Activated naive CD4-positive, alpha-beta T cell treated with anti-CD3 and anti-CD28 coated beads for 36 hours (primary cell): ENCODE measurements around the gene EGFR. TPM values are rescaled to one million over a fixed set of nuclear protein-coding genes. Genes with fewer than 3 reads are reported as not detected.
"Not testable (repeated sequence)": the region's sequence is repeated elsewhere in the genome, so short reads cannot be mapped to it uniquely, and the experiment has no call there.

ENCODE experiments used
- CTCF ChIA-PET: fragments of 350-600 bp; sonication (Branson Sonifier 250); formaldehyde crosslinking; loops from one replicate; lab custom pipeline; 2021; ENCODE audit warnings: antibody characterized with exemption; lab: Charles Lee
- DNase-seq: peaks from one replicate; pipeline ENCODE4 v3.0.0-alpha.2; 2020
- H3K27ac Mint-ChIP-seq: one replicate; pipeline ENCODE4 v1.8.0; 2021; ENCODE audit warnings: mild to moderate bottlenecking, mixed read lengths
- H3K27me3 Mint-ChIP-seq: one replicate; pipeline ENCODE4 v1.8.0; 2021; ENCODE audit warnings: low read depth, mixed read lengths
- H3K36me3 Mint-ChIP-seq: one replicate; pipeline ENCODE4 v1.8.0; 2021; ENCODE audit warnings: low read depth, mixed read lengths
- H3K4me1 Mint-ChIP-seq: one replicate; pipeline ENCODE4 v1.8.0; 2021; ENCODE audit warnings: low read depth, mixed read lengths
- H3K4me3 Mint-ChIP-seq: one replicate; pipeline ENCODE4 v1.8.0; 2021; ENCODE audit warnings: mild to moderate bottlenecking, moderate library complexity, mixed read lengths
- H3K9me3 Mint-ChIP-seq: one replicate; pipeline ENCODE4 v1.8.0; 2021; ENCODE audit warnings: mixed read lengths
- intact Hi-C: fragments of 100-400 bp; cut with micrococcal nuclease; formaldehyde crosslinking; loops from one replicate; pipeline ENCODE4 v1.15.1; 2023
- total RNA-seq, 2 experiments: library from RNA; stranded (reverse); gene quantifications; one replicate each; pipeline ENCODE4 v1.2.3, GENCODE V29; 2021

EGFR gene
- total RNA-seq, 2 experiments from 2014 or later, result not detected

DNA sequence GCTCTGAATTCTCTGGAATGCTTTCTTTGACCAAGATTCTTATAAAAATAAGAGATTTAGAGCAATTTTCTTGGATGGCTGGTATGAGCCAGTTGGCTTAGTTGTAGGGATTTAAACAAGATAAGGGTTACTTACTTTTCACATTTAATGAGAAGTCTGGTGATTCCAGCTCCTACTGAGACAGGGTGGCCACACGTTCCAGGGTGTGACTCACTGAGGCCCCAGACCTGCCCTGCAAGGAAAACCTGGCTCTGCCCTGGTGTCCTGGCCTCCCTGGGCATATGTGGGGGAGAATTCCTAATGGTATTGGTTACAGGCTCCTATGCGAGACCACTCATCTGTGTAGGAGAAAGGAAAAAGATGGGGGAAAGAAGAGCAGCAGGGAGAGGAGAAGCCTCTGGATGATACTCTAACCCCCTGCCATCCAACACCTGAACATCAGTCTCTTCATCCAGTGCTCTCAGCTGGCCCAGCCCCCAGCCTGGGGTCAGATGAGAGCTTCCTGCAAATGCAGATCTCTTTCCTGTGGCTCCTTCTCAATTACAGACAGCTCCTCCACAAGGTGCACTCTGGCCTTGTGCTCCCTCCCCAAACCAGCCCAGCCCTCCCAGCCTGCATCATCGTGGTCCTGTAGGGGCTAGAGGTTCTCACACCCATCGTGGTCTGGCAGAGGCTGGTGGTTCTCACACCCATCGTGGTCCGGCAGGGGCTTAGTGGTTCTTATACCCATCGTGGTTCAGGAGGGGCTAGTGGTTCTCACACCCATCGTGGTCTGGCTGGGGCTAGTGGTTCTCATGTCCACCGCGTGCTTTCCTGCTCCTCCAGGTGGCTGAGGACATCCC lies 139.9 kb downstream of the EGFR start:
- Mint-ChIP-seq H3K27ac (no peak overlapping the region), H3K27me3 (no peaks in the 10 kb centered on the region)
- CTCF ChIA-PET, result no interaction called here

DNA sequence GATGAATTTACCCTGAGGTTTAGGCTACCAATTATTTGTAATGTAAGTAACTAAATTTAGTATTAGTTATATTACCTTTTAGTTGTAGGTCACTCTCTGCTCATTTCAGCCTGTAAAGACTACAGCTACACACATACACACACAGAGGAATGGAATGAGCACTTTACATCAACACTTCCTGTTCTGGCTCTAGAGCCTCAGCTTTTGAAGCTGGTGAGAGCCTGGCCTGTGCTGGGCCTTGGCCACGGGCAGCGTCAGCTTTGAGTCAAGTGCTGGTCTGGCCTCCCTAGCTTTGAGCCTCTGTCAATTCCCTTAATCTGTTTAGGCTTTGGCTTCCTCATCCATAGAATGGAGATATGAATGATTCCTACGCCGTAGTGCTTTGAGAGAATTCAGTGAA lies 141.7 kb downstream of the EGFR start:
- Mint-ChIP-seq H3K9me3 (no peaks in the 10 kb centered on the region), H3K36me3 (no peaks in the 10 kb centered on the region), H3K27ac (no peak overlapping the region), H3K27me3 (no peaks in the 10 kb centered on the region), H3K4me1 (no peaks in the 10 kb centered on the region), H3K4me3 (no peak overlapping the region)
- intact Hi-C loops, result no loop called here
- no peak for DNase-seq
- CTCF ChIA-PET, result no interaction called here

More for the DNA sequence above, 139.9 kb downstream of the EGFR start:
- no peak for DNase-seq
- no peak overlapping the region for H3K4me3 Mint-ChIP-seq
- intact Hi-C loops, result no loop called here
- no peaks in the 10 kb centered on the region for H3K9me3 Mint-ChIP-seq
- H3K36me3 Mint-ChIP-seq, result no peaks in the 10 kb centered on the region
- H3K4me1 Mint-ChIP-seq, result no peaks in the 10 kb centered on the region

DNA sequence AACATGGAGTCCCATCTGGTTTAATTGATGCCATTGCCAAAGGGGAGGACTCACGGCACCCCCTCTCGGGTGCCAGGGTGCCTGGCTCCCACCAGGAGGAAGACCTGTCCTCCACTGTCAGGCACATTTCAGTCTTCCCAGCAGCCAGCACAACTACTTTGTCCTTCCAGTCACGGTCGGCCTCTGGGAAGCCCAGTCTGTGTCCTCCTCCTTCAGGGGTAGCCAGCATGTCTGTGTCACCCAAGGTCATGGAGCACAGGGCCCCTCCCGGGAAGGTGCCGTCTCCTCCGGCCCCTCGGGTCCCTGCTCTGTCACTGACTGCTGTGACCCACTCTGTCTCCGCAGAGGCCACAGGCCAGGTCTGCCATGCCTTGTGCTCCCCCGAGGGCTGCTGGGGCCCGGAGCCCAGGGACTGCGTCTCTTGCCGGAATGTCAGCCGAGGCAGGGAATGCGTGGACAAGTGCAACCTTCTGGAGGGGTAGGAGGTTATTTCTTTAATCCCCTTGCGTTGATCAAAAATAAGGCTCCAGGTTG lies 142.4 kb downstream of the EGFR start:
- no peak overlapping the region for H3K4me3 Mint-ChIP-seq
- H3K4me1 Mint-ChIP-seq, result no peaks in the 10 kb centered on the region
- H3K27me3 Mint-ChIP-seq, result no peaks in the 10 kb centered on the region
- DNase-seq, result no peak
- no peaks in the 10 kb centered on the region for H3K36me3 Mint-ChIP-seq
- intact Hi-C loops, result no loop called here
- H3K27ac Mint-ChIP-seq, result no peak overlapping the region
- CTCF ChIA-PET, result no interaction called here
- H3K9me3 Mint-ChIP-seq, result peaks cover under 1% of the 10 kb centered on the region

DNA sequence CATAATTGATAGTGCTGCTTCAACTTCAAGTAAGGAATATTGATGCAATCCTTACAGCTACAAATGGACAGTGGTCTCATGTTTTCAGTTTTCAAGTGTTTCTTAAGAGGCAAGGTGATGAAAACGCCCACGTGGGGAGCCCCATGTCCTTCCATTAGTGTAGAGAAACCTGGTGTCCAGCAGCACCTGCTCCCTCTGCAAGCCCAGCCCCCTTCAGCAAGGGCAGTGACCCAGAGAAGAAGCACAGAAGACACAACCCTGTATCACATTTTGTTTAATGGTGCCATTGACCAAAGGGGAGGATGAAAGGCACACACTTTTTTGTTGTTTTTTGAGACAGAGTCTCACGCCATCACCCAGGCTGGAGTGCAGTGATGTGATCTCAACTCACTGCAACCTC lies 143.7 kb downstream of the EGFR start:
- Mint-ChIP-seq H3K36me3 (no peaks in the 10 kb centered on the region), H3K27me3 (no peaks in the 10 kb centered on the region), H3K27ac (no peak overlapping the region), H3K4me1 (no peaks in the 10 kb centered on the region), H3K9me3 (peaks cover 7% of the 10 kb centered on the region), H3K4me3 (no peak overlapping the region)
- CTCF ChIA-PET, result no interaction called here
- DNase-seq, result no peak
- intact Hi-C loops, result no loop called here

DNA sequence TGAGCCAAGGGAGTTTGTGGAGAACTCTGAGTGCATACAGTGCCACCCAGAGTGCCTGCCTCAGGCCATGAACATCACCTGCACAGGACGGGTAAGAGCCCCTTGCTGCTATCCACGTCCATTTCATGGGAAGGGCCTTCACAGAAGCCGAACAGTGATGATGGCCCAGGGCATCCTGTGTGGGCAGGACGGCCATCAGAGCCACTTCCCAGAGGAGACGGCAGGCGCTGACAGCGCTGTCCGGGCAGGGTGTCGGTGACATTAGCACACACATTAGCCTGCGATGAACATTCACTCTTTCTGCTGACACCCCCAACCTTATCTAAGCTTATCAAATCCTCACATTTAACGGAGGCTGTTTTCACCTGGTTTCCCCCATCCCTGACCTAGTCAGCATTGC lies 144.9 kb downstream of the EGFR start:
- Mint-ChIP-seq H3K36me3 (no peaks in the 10 kb centered on the region), H3K4me1 (no peaks in the 10 kb centered on the region), H3K9me3 (peaks cover 7% of the 10 kb centered on the region), H3K27ac (no peak overlapping the region), H3K27me3 (no peaks in the 10 kb centered on the region), H3K4me3 (no peak overlapping the region)
- CTCF ChIA-PET, result no interaction called here
- intact Hi-C loops, result no loop called here
- no peak for DNase-seq

DNA sequence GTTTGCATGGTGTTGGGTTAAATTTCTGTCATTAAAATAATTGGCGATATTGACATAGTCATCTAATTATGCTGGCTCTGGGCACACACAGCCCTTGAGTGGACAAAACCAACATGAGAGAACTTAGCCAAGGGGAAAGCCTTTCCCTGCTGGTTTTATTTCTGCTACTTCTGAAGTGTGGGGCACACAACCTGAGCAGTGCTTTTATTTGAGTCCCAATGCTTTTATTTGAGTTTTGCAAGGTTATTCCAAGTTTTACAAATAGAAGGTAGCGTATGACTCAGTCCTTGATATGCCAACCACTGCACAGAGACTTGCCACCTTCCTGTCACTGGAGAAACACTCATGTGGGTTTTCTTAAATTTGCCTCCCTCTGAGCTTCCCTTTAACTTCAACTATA lies 145.7 kb downstream of the EGFR start:
- DNase-seq, result no peak
- no peak overlapping the region for H3K4me3 Mint-ChIP-seq
- intact Hi-C loops, result no loop called here
- H3K4me1 Mint-ChIP-seq, result no peaks in the 10 kb centered on the region
- CTCF ChIA-PET, result no interaction called here
- no peaks in the 10 kb centered on the region for H3K27me3 Mint-ChIP-seq
- H3K27ac Mint-ChIP-seq, result no peak overlapping the region
- H3K9me3 Mint-ChIP-seq, result peaks cover 7% of the 10 kb centered on the region
- no peaks in the 10 kb centered on the region for H3K36me3 Mint-ChIP-seq

DNA sequence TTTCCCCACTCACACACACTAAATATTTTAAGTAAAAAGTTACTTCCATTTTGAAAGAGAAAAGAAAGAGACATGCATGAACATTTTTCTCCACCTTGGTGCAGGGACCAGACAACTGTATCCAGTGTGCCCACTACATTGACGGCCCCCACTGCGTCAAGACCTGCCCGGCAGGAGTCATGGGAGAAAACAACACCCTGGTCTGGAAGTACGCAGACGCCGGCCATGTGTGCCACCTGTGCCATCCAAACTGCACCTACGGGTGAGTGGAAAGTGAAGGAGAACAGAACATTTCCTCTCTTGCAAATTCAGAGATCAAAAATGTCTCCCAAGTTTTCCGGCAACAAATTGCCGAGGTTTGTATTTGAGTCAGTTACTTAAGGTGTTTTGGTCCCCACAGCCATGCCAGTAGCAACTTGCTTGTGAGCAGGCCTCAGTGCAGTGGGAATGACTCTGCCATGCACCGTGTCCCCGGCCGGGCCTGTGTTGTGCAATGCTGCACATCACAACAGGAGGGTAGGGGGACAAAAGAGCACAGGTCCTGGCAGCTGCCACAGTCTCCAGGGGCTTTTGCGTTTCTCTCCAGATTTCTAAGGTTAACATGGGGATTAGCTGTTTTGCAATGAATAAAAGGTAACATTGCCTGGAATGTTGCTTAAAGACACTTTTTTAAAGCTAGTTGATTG lies 146.5 kb downstream of the EGFR start:
- H3K27ac Mint-ChIP-seq, result no peak overlapping the region
- no peaks in the 10 kb centered on the region for H3K27me3 Mint-ChIP-seq
- no peak for DNase-seq
- intact Hi-C loops, result no loop called here
- CTCF ChIA-PET, result no interaction called here
- H3K4me1 Mint-ChIP-seq, result no peaks in the 10 kb centered on the region
- no peaks in the 10 kb centered on the region for H3K36me3 Mint-ChIP-seq
- H3K4me3 Mint-ChIP-seq, result no peak overlapping the region
- peaks cover 7% of the 10 kb centered on the region for H3K9me3 Mint-ChIP-seq

DNA sequence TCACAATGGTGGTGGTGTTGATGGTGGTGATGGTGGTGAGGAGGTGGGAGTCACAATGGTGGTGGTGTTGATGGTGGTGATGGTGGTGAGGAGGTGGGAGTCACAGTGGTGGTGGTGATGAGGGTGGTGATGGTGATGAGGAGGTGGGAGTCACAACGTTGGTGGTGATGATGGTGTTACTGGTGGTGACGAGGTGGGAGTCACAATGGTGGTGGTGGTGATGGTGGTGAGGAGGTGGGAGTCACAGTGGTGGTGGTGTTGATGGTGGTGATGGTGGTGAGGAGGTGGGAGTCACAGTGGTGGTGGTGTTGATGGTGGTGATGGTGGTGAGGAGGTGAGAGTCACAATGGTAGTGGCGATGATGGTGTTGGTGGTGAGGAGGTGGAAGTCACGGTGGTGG lies 148.5 kb downstream of the EGFR start:
- intact Hi-C loops, H3K4me3 Mint-ChIP-seq, H3K4me1 Mint-ChIP-seq, DNase-seq, H3K27ac Mint-ChIP-seq, H3K27me3 Mint-ChIP-seq, CTCF ChIA-PET, H3K9me3 Mint-ChIP-seq, H3K36me3 Mint-ChIP-seq: not testable (repeated sequence)

DNA sequence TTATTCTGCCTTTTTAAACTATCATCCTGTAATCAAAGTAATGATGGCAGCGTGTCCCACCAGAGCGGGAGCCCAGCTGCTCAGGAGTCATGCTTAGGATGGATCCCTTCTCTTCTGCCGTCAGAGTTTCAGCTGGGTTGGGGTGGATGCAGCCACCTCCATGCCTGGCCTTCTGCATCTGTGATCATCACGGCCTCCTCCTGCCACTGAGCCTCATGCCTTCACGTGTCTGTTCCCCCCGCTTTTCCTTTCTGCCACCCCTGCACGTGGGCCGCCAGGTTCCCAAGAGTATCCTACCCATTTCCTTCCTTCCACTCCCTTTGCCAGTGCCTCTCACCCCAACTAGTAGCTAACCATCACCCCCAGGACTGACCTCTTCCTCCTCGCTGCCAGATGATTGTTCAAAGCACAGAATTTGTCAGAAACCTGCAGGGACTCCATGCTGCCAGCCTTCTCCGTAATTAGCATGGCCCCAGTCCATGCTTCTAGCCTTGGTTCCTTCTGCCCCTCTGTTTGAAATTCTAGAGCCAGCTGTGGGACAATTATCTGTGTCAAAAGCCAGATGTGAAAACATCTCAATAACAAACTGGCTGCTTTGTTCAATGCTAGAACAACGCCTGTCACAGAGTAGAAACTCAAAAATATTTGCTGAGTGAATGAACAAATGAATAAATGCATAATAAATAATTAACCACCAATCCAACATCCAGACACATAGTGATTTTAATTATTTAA lies 151.7 kb downstream of the EGFR start:
- Mint-ChIP-seq H3K4me3 (no peak overlapping the region), H3K4me1 (no peaks in the 10 kb centered on the region), H3K36me3 (no peaks in the 10 kb centered on the region), H3K27ac (no peak overlapping the region), H3K9me3 (peaks cover 7% of the 10 kb centered on the region), H3K27me3 (peaks cover 2% of the 10 kb centered on the region)
- DNase-seq, result no peak
- intact Hi-C loops, result no loop called here
- CTCF ChIA-PET, result no interaction called here

DNA sequence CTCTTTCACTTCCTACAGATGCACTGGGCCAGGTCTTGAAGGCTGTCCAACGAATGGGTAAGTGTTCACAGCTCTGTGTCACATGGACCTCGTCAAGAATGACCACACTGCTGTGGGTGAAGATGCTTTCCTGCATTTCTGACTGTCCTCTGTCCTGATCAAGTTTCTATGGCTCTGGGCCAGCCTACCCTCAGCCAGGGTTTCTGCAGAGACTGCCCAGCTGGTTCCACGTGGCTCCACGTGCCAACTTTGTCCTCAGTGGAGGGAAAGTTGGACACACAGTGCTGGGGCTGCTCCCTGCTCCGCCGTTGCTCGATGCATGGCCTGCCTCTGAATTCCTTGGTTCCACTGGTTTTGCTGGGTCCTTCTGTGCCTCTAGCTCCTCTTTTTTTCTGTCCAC lies 152.3 kb downstream of the EGFR start:
- CTCF ChIA-PET, result no interaction called here
- intact Hi-C loops, result no loop called here
- Mint-ChIP-seq H3K27me3 (peaks cover 2% of the 10 kb centered on the region), H3K4me1 (no peaks in the 10 kb centered on the region), H3K4me3 (no peak overlapping the region), H3K36me3 (no peaks in the 10 kb centered on the region), H3K9me3 (peaks cover 7% of the 10 kb centered on the region), H3K27ac (no peak overlapping the region)
- DNase-seq, result no peak

DNA sequence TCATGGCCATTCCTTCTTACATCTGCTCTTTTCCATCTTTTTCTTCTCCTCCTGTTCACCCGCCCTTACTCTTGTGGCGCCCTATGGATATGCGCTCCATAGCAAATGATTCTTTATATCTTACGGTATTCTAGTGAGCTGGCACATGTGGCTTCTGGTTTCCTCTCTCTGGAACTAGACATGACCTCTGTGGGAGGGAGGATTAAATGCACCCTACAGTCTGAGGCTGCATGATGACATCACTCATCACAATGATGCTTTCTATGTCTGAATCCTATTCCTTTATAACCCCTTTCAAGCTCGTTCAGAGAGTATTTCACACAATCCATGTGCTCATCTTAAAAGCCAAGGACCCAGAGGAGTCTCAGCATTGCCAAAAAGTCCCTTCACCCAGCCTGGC lies 153.3 kb downstream of the EGFR start:
- Mint-ChIP-seq H3K36me3 (no peaks in the 10 kb centered on the region), H3K4me3 (no peak overlapping the region), H3K27ac (no peak overlapping the region), H3K27me3 (peaks cover 2% of the 10 kb centered on the region), H3K9me3 (no peaks in the 10 kb centered on the region), H3K4me1 (no peaks in the 10 kb centered on the region)
- intact Hi-C loops, result no loop called here
- CTCF ChIA-PET, result no interaction called here
- DNase-seq, result no peak

DNA sequence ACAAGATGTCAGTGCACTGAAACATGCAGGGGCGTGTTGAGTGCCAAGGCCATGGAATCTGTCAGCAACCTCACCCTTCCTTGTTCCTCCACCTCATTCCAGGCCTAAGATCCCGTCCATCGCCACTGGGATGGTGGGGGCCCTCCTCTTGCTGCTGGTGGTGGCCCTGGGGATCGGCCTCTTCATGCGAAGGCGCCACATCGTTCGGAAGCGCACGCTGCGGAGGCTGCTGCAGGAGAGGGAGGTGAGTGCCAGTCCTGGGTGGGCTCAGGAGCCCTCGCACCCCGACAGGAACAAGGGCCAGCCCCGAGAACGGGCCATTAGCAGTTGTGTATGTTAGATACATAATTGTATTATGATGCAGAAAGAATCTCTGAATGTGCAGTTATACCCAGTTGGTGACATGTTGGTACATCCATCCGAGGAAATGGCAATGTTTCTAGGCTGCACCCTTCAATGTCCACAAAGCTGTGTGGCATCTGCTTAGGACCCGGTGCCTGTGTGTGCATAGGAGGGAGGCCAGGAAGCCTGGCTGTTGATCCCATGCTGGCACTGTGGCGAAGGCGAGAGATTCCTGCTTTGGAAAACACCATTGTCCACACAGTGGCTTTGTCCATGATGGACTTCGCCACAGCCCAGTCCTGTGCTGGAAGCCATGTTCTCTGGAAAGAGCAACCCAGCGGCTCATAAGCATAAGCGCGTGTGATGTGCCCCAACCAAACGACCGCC lies 154.2 kb downstream of the EGFR start:
- DNase-seq, result no peak
- Mint-ChIP-seq H3K4me3 (no peak overlapping the region), H3K27me3 (peaks cover 2% of the 10 kb centered on the region), H3K36me3 (no peaks in the 10 kb centered on the region), H3K4me1 (no peaks in the 10 kb centered on the region), H3K27ac (no peak overlapping the region), H3K9me3 (no peaks in the 10 kb centered on the region)
- CTCF ChIA-PET, result no interaction called here
- intact Hi-C loops, result no loop called here
